Astrocyte (in vitro differentiated cells and primary cell): ENCODE data around the gene PGP. TPM values are rescaled to one million over a fixed set of nuclear protein-coding genes. Genes with fewer than 3 reads are reported as not detected.

Experiments used
- DNase-seq: peaks from one replicate; pipeline ENCODE4 v3.0.0-alpha.2; 2010; ENCODE audit warnings: low read depth
- FAIRE-seq: peaks from 2 replicates; lab custom pipeline; 2011; peaks lifted over from hg19 to GRCh38; lab: Jason Lieb, UNC
- H2AFZ ChIP-seq: 2 replicates; pipeline ENCODE4 v1.6.0; 2012; ENCODE audit warnings: low read depth, low read length, inconsistent platforms
- H3K27ac ChIP-seq: 2 replicates; pipeline ENCODE4 v1.5.1; 2011; ENCODE audit warnings: low read depth, low read length, inconsistent platforms
- H3K27me3 ChIP-seq: 2 replicates; pipeline ENCODE4 v1.6.0; 2011; ENCODE audit warnings: low read length, inconsistent platforms; ENCODE audit not compliant: insufficient read depth
- H3K36me3 ChIP-seq: 2 replicates; pipeline ENCODE4 v1.5.1; 2011; ENCODE audit warnings: low read length, inconsistent platforms; ENCODE audit not compliant: insufficient read depth
- H3K4me1 ChIP-seq: 2 replicates; pipeline ENCODE4 v1.5.1; 2011; ENCODE audit warnings: low read length, inconsistent platforms; ENCODE audit not compliant: insufficient read depth
- H3K4me2 ChIP-seq: 2 replicates; pipeline ENCODE4 v1.6.0; 2012; ENCODE audit warnings: low read length, inconsistent platforms
- H3K4me3 ChIP-seq: 2 replicates; pipeline ENCODE4 v1.5.1; 2011; ENCODE audit warnings: low read depth, mild to moderate bottlenecking, low read length, inconsistent platforms; ENCODE audit not compliant: insufficient read depth
- H3K79me2 ChIP-seq: 2 replicates; pipeline ENCODE4 v1.6.0; 2012; ENCODE audit warnings: mild to moderate bottlenecking, low read length, inconsistent platforms; ENCODE audit not compliant: insufficient read depth
- H3K9ac ChIP-seq: 2 replicates; pipeline ENCODE4 v1.6.0; 2012; ENCODE audit warnings: mild to moderate bottlenecking, low read length, inconsistent platforms
- H3K9me3 ChIP-seq: 2 replicates; pipeline ENCODE4 v1.5.1; 2012; ENCODE audit warnings: low read depth, mild to moderate bottlenecking, low read length, inconsistent platforms; ENCODE audit not compliant: insufficient read depth
- H4K20me1 ChIP-seq: 2 replicates; pipeline ENCODE4 v1.6.0; 2012; ENCODE audit warnings: low read length, inconsistent platforms; ENCODE audit not compliant: insufficient read depth
- H3K27ac Mint-ChIP-seq: one replicate; pipeline ENCODE4 v1.8.0; 2021; ENCODE audit warnings: mild to moderate bottlenecking, mixed read lengths; ENCODE audit not compliant: unreplicated experiment
- H3K27me3 Mint-ChIP-seq: one replicate; pipeline ENCODE4 v1.8.0; 2021; ENCODE audit warnings: low read depth, mixed read lengths; ENCODE audit not compliant: unreplicated experiment
- H3K36me3 Mint-ChIP-seq: one replicate; pipeline ENCODE4 v1.8.0; 2021; ENCODE audit warnings: low read depth, mixed read lengths; ENCODE audit not compliant: unreplicated experiment
- H3K4me1 Mint-ChIP-seq: one replicate; pipeline ENCODE4 v1.8.0; 2021; ENCODE audit warnings: low read depth, mixed read lengths; ENCODE audit not compliant: unreplicated experiment
- H3K4me3 Mint-ChIP-seq: one replicate; pipeline ENCODE4 v1.8.0; 2021; ENCODE audit warnings: mild to moderate bottlenecking, moderate library complexity, mixed read lengths; ENCODE audit not compliant: unreplicated experiment
- H3K9me3 Mint-ChIP-seq: one replicate; pipeline ENCODE4 v1.8.0; 2021; ENCODE audit warnings: mild to moderate bottlenecking, mixed read lengths; ENCODE audit not compliant: unreplicated experiment
- EZH2 ChIP-seq: IDR thresholded peaks from 2 replicates; pipeline ENCODE4 v1.6.1; 2012; ENCODE audit warnings: mild to moderate bottlenecking, low read length, inconsistent platforms; ENCODE audit not compliant: insufficient read depth
- total RNA-seq: library from RNA; stranded (reverse); gene quantifications from 2 replicates; pipeline ENCODE4 v1.2.1, GENCODE V29; 2021
- TF ChIP-seq, protein P1 (sequence below): IDR thresholded peaks from 2 replicates; pipeline ENCODE4 v1.5.1; 2011; ENCODE audit warnings: low read depth, mild to moderate bottlenecking, inconsistent platforms, low read length, moderate library complexity; ENCODE audit not compliant: insufficient read depth

Gene PGP
- total RNA-seq, 1 donor from 2014 or later: 21.1 TPM

DNA sequence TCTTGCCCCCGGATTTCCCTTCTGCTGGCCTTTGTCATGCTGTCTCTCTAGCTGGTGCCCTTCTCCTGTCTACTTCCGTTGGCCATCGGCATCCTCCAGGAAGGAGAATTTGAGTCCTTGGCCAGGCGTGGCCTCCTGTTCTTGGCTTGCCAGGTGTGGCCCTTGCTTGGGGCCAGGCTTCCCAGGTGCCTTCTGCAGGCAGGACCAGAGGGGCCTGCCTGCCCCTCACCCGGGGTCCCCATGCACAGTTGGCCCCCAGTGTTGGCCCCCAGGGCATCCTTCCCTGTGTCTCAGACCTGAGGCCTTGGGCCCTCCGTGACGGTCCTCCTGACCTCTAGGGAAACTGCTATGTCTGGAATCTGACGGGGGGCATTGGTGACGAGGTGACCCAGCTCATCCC is 6.8 kb downstream of the PGP start:
- Histone ChIP-seq H2AFZ (no peak overlapping the region), H3K27ac (no peak overlapping the region), H3K36me3 (no peaks in the 10 kb centered on the region), H3K4me3 (no peak overlapping the region), H3K27me3 (no peaks in the 10 kb centered on the region), H3K79me2 (peaks cover 31% of the 10 kb centered on the region), H3K4me1 (peaks cover 19% of the 10 kb centered on the region), H3K4me2 (no peak overlapping the region), H3K9ac (no peak overlapping the region), H3K9me3 (no peaks in the 10 kb centered on the region), H4K20me1 (peaks cover 21% of the 10 kb centered on the region)
- DNase-seq (no peak), FAIRE-seq (no peak)
- Mint-ChIP-seq H3K4me1 (peaks cover 10% of the 10 kb centered on the region), H3K9me3 (no peaks in the 10 kb centered on the region), H3K36me3 (peaks cover 4% of the 10 kb centered on the region), H3K27ac (peak overlapping the region; percentile 41), H3K27me3 (peaks cover 2% of the 10 kb centered on the region), H3K4me3 (peak overlapping the region; percentile 68)
- TF ChIP-seq, protein P1, sequence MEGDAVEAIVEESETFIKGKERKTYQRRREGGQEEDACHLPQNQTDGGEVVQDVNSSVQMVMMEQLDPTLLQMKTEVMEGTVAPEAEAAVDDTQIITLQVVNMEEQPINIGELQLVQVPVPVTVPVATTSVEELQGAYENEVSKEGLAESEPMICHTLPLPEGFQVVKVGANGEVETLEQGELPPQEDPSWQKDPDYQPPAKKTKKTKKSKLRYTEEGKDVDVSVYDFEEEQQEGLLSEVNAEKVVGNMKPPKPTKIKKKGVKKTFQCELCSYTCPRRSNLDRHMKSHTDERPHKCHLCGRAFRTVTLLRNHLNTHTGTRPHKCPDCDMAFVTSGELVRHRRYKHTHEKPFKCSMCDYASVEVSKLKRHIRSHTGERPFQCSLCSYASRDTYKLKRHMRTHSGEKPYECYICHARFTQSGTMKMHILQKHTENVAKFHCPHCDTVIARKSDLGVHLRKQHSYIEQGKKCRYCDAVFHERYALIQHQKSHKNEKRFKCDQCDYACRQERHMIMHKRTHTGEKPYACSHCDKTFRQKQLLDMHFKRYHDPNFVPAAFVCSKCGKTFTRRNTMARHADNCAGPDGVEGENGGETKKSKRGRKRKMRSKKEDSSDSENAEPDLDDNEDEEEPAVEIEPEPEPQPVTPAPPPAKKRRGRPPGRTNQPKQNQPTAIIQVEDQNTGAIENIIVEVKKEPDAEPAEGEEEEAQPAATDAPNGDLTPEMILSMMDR: no peak
- TF ChIP-seq EZH2: no peak

GRCh38 chr16:2206780-2207433 is 7.7 kb downstream of the PGP start:
- H3K9me3 ChIP-seq: no peaks in the 10 kb centered on the region
- TF ChIP-seq EZH2: no peak
- TF ChIP-seq, protein P1: no peak
- no peaks in the 10 kb centered on the region for H3K36me3 ChIP-seq
- peaks cover 7% of the 10 kb centered on the region for H3K27me3 Mint-ChIP-seq
- no peak overlapping the region for H3K27ac Mint-ChIP-seq
- DNase-seq (no peak), FAIRE-seq (no peak)
- peak overlapping the region; percentile 81 for H3K4me3 Mint-ChIP-seq
- no peak overlapping the region for H3K4me3 ChIP-seq
- H3K4me1 ChIP-seq: peaks cover 11% of the 10 kb centered on the region
- H3K4me1 Mint-ChIP-seq: peaks cover 4% of the 10 kb centered on the region
- peak overlapping the region; percentile 100 for H3K4me2 ChIP-seq
- no peak overlapping the region for H3K27ac ChIP-seq
- H3K9me3 Mint-ChIP-seq: peaks cover 4% of the 10 kb centered on the region
- no peak overlapping the region for H3K9ac ChIP-seq
- H4K20me1 ChIP-seq: peaks cover 11% of the 10 kb centered on the region
- peaks cover 22% of the 10 kb centered on the region for H3K79me2 ChIP-seq
- no peaks in the 10 kb centered on the region for H3K27me3 ChIP-seq
- H3K36me3 Mint-ChIP-seq: peaks cover 4% of the 10 kb centered on the region
- H2AFZ ChIP-seq: no peak overlapping the region

- H3K27ac Mint-ChIP-seq: peak overlapping the region; percentile 4
- H2AFZ ChIP-seq: no peak overlapping the region
Observed at GRCh38 chr16:2206420-2206779, 8.2 kb downstream of the PGP start.

More at GRCh38 chr16:2206420-2206779, 8.2 kb downstream of the PGP start:
- H3K9ac ChIP-seq: peak overlapping the region; percentile 96
- H3K79me2 ChIP-seq: peaks cover 18% of the 10 kb centered on the region
- H3K36me3 ChIP-seq: no peaks in the 10 kb centered on the region
- H3K27me3 Mint-ChIP-seq: peaks cover 9% of the 10 kb centered on the region
- peaks cover 11% of the 10 kb centered on the region for H4K20me1 ChIP-seq
- TF ChIP-seq EZH2: no peak
- TF ChIP-seq, protein P1: no peak
- peaks cover 7% of the 10 kb centered on the region for H3K9me3 Mint-ChIP-seq
- peaks cover 4% of the 10 kb centered on the region for H3K36me3 Mint-ChIP-seq
- peak overlapping the region; percentile 81 for H3K4me3 Mint-ChIP-seq
- peaks cover 11% of the 10 kb centered on the region for H3K4me1 ChIP-seq
- no peak for DNase-seq
- peak overlapping the region; percentile 81 for H3K4me3 ChIP-seq
- H3K4me1 Mint-ChIP-seq: peaks cover 4% of the 10 kb centered on the region
- no peaks in the 10 kb centered on the region for H3K9me3 ChIP-seq
- peak overlapping the region; percentile 100 for H3K4me2 ChIP-seq
- H3K27ac ChIP-seq: no peak overlapping the region
- no peak for FAIRE-seq
- no peaks in the 10 kb centered on the region for H3K27me3 ChIP-seq
